K562 (cell line): ENCODE measurements around the gene CHST14. TPM values are rescaled to one million over a fixed set of nuclear protein-coding genes. Genes with fewer than 3 reads are reported as not detected.
A peak's percentile ranks its signal among the peaks of the same experiment; 100 is the strongest.

Experiments
- CLOCK ChIP-seq: fragments of 250-450 bp; sonication (Bioruptor Pico); IDR thresholded peaks from 2 replicates; pipeline ENCODE4 v1.4.0; 2020; ENCODE audit warnings: mild to moderate bottlenecking, moderate library complexity, borderline replicate concordance
- COPS2 ChIP-seq: fragments of 450-650 bp; conservative IDR thresholded peaks from 2 replicates; pipeline ENCODE4 v1.6.1; 2016; ENCODE audit warnings: mild to moderate bottlenecking, moderate library complexity
- HDAC2 ChIP-seq: fragments of 450-650 bp; IDR thresholded peaks from 2 replicates; pipeline ENCODE4 v1.6.1; 2016; ENCODE audit warnings: mild to moderate bottlenecking
- MAFG ChIP-seq: fragments of 450-650 bp; conservative IDR thresholded peaks from 2 replicates; pipeline ENCODE4 v1.6.1; 2016; ENCODE audit warnings: missing genetic modification characterization, missing compliant biosample characterization
- MXD1 ChIP-seq: fragments of 250-450 bp; sonication (Bioruptor Pico); IDR thresholded peaks from 2 replicates; pipeline ENCODE4 v1.8.0; 2021; ENCODE audit warnings: borderline replicate concordance, mild to moderate bottlenecking, moderate library complexity; ENCODE audit not compliant: poor library complexity, severe bottlenecking
- MXI1 ChIP-seq: IDR thresholded peaks from 2 replicates; pipeline ENCODE4 v1.6.1; 2011; ENCODE audit warnings: low read depth, mild to moderate bottlenecking, improper control_type of control experiment, low read length
- NR2C1 ChIP-seq, 2 experiments: fragments of 450-650 bp; IDR thresholded peaks; 2 replicates each; pipeline ENCODE4 v1.6.1; 2017; ENCODE audit warnings: mild to moderate bottlenecking in 2 of 2, antibody characterized with exemption in 1 of 2, inconsistent platforms in 1 of 2, missing compliant biosample characterization in 1 of 2, missing genetic modification characterization in 1 of 2
- PKNOX1 ChIP-seq: fragments of 450-650 bp; IDR thresholded peaks from 2 replicates; pipeline ENCODE4 v1.6.1; 2016
- PRDM10 ChIP-seq: fragments of 450-650 bp; IDR thresholded peaks from 2 replicates; pipeline ENCODE4 v1.6.1; 2018; ENCODE audit not compliant: partially characterized antibody
- RUNX1 ChIP-seq: sonication (generic); IDR thresholded peaks from 2 replicates; pipeline ENCODE4 v1.6.1; 2016; ENCODE audit warnings: antibody characterized with exemption, low read depth
- SMAD4 ChIP-seq: fragments of 250-450 bp; sonication (Bioruptor Pico); conservative IDR thresholded peaks from 2 replicates; pipeline ENCODE4 v1.8.0; 2021; ENCODE audit warnings: inconsistent platforms, mild to moderate bottlenecking, moderate library complexity
- XRCC5 ChIP-seq: fragments of 200-400 bp; formaldehyde crosslinking; IDR thresholded peaks from 2 replicates; pipeline ENCODE4 v1.6.1; 2017; ENCODE audit warnings: low read depth, mild to moderate bottlenecking, low read length
- ZNF184 ChIP-seq: sonication (generic); formaldehyde crosslinking; IDR thresholded peaks from 2 replicates; pipeline ENCODE4 v1.5.0; 2020; ENCODE audit warnings: missing genetic modification reagents
- ZNF398 ChIP-seq: fragments of 250-450 bp; sonication (Bioruptor Pico); IDR thresholded peaks from 2 replicates; pipeline ENCODE4 v1.8.0; 2021; ENCODE audit warnings: moderate library complexity, mild to moderate bottlenecking, inconsistent platforms
- ZNF655 ChIP-seq: fragments of 250-450 bp; sonication (Bioruptor Pico); IDR thresholded peaks from 2 replicates; pipeline ENCODE4 v1.5.0; 2021
- ZNF707 ChIP-seq: fragments of 250-450 bp; sonication (Bioruptor Pico); conservative IDR thresholded peaks from 2 replicates; pipeline ENCODE4 v1.8.0; 2022; ENCODE audit warnings: inconsistent platforms, mild to moderate bottlenecking, moderate library complexity
- polyA plus RNA-seq, 8 experiments: library from polyadenylated mRNA; depleted of rRNA in 4 of 8; stranded (reverse) in 5 of 8; unstranded in 3 of 8; fragments of >200 nt; fragmentation: Nextera tagmentation in 2 of 8; fragmentation: Illumina TruSeq in 1 of 8; extraction: Ambion mirVana in 2 of 8; extraction: Trizol in 1 of 8; gene quantifications; 2 replicates each; pipeline versions ENCODE4 v1.2.1 to v1.2.3, GENCODE V29; 2011 to 2014; ENCODE audit warnings: inconsistent platforms in 1 of 8, missing spikeins in 1 of 8
- total RNA-seq, 7 experiments: library from RNA; depleted of rRNA in 6 of 7; stranded (reverse); fragments of >200 nt in 6 of 7; fragmentation: Illumina TruSeq in 2 of 7; extraction: Trizol in 2 of 7; gene quantifications; 2 replicates each; pipeline versions ENCODE4 v1.2.1 to v1.2.3, GENCODE V29; 2011 to 2021; ENCODE audit warnings: low replicate concordance in 1 of 7

CHST14 gene
- total and polyA plus RNA-seq, 9 of the 15 experiments (the other 6 are each of a cell fraction or from before 2014, with no cell fraction given) = 1.6 to 12.1 (median 4.5) TPM

GRCh38 chr15:40430271-40430805 is 40.4 kb upstream of the CHST14 start (continued):
- TF ChIP-seq PRDM10 = peak; percentile 30
- no peak for TF ChIP-seq MXD1 (CRISPR knock-in tag)
- TF ChIP-seq ZNF398 (CRISPR knock-in tag) = no peak
- TF ChIP-seq PKNOX1 = peak; percentile 97
- 0 out of 2 replicates have a peak, but pooled peaks have one; percentile 25 for TF ChIP-seq MAFG (tag)
- no peak for TF ChIP-seq SMAD4 (CRISPR knock-in tag)
- peak; percentile 50; the same call in 1 of the 2 replicates for TF ChIP-seq HDAC2
- no peak for TF ChIP-seq ZNF655 (CRISPR knock-in tag)
- TF ChIP-seq MXI1 = no peak
- TF ChIP-seq COPS2 = no peak
- no peak for TF ChIP-seq RUNX1
- TF ChIP-seq ZNF184 (CRISPR knock-in tag) = no peak
- TF ChIP-seq ZNF707 = no peak
- no peak for TF ChIP-seq CLOCK (CRISPR knock-in tag)
- peak; percentile 33; the same call in 1 of the 2 replicates for TF ChIP-seq XRCC5
- no peak for TF ChIP-seq NR2C1 (IDR thresholded peaks at IDR 0.05)
- no peak for TF ChIP-seq NR2C1 (tag; IDR thresholded peaks at IDR 0.05)
